SK-N-SH (cell line): ENCODE data around the gene SLC26A8.

Experiments used
- CTCF ChIP-seq: fragments of 200-600 bp; sonication (generic); IDR thresholded peaks from 2 replicates; pipeline ENCODE4 v1.6.1; 2017; ENCODE audit warnings: antibody characterized with exemption, mild to moderate bottlenecking, moderate library complexity
- FOXM1 ChIP-seq: IDR thresholded peaks from 2 replicates; pipeline ENCODE4 v1.4.0; 2012; ENCODE audit warnings: low read depth, mild to moderate bottlenecking
- MXI1 ChIP-seq: IDR thresholded peaks from 2 replicates; pipeline ENCODE4 v1.6.1; 2012; ENCODE audit warnings: mild to moderate bottlenecking, low read depth, low read length, improper control_type of control experiment
- POLR2AphosphoS5 ChIP-seq: IDR thresholded peaks from 2 replicates; pipeline ENCODE4 v1.6.1; 2012; ENCODE audit warnings: low read depth, low read length
- RAD21 ChIP-seq: IDR thresholded peaks from 2 replicates; pipeline ENCODE4 v1.6.1; 2012; ENCODE audit warnings: mild to moderate bottlenecking, low read length
- TCF12 ChIP-seq: IDR thresholded peaks from 2 replicates; pipeline ENCODE4 v1.4.0; 2012
- YY1 ChIP-seq: IDR thresholded peaks from 2 replicates; pipeline ENCODE4 v1.4.0; 2012; ENCODE audit warnings: low read depth, mild to moderate bottlenecking

GRCh38 chr6:35925961-35926360 lies 98.5 kb downstream of the SLC26A8 start:
- TF ChIP-seq CTCF (no peak), YY1 (no peak), RAD21 (no peak), POLR2AphosphoS5 (no peak), FOXM1 (no peak), TCF12 (no peak), MXI1 (no peak)
